Ovary (tissue), 9 donors: ENCODE measurements around the gene DOLPP1. TPM values are rescaled to one million over a fixed set of nuclear protein-coding genes. Genes with fewer than 3 reads are reported as not detected.
A peak's percentile ranks its signal among the peaks of the same experiment; 100 is the strongest.

Experiments
- DNase-seq, 5 donors: peaks; one replicate each; pipeline ENCODE4 v3.0.0-alpha.2; 2019 to 2020
- H3K27ac ChIP-seq, 2 donors: fragments of 200-600 bp; one replicate each; pipeline versions ENCODE4 v1.5.1 to v1.8.0; 2019 to 2022
- H3K27me3 ChIP-seq: fragments of 200-600 bp; one replicate; pipeline ENCODE4 v1.8.0; 2022
- H3K36me3 ChIP-seq: fragments of 200-600 bp; sonication (generic); one replicate; pipeline ENCODE4 v1.5.1; 2019
- H3K4me1 ChIP-seq: one replicate; pipeline ENCODE4 v1.8.1; 2013; ENCODE audit warnings: mild to moderate bottlenecking, moderate library complexity; ENCODE audit not compliant: insufficient read depth
- H3K4me3 ChIP-seq: fragments of 200-600 bp; sonication (generic); one replicate; pipeline ENCODE4 v1.5.1; 2017
- H3K9me3 ChIP-seq, 2 donors: fragments of 200-600 bp in 1 of 2; sonication (generic) in 1 of 2; one replicate each; pipeline versions ENCODE4 v1.5.1 to v1.8.1; 2013 to 2019; ENCODE audit warnings: mild to moderate bottlenecking in 1 of 2, moderate library complexity in 1 of 2
- EP300 ChIP-seq: sonication (generic); formaldehyde crosslinking; IDR thresholded peaks from one replicate; pipeline ENCODE4 v1.6.1; 2017; ENCODE audit warnings: antibody characterized with exemption
- POLR2A ChIP-seq: fragments of 450-650 bp; IDR thresholded peaks from one replicate; pipeline ENCODE4 v1.6.1; 2017; ENCODE audit warnings: antibody characterized with exemption, mild to moderate bottlenecking, moderate library complexity
- WGBS, 3 donors: extraction: QIAGEN DNeasy Blood & Tissue Kit in 1 of 3; methylation state at CpG; one replicate each; pipeline versions ENCODE4 v1.1.5 to v1.1.7; 2013 to 2017; 5-methylcytosine and 5-hydroxymethylcytosine counted together
- intact Hi-C, 4 donors: fragments of 100-400 bp; cut with DNase I; formaldehyde crosslinking; loops; one replicate each; pipeline versions ENCODE4 v1.11.0 to v1.15.1; 2022 to 2023
- polyA plus RNA-seq, 2 donors: library from polyadenylated mRNA; stranded (reverse); fragments of 200-250 nt in 1 of 2; fragments of 350-450 nt in 1 of 2; fragmentation: Illumina TruSeq in 1 of 2; extraction: RNeasy Lipid Tissue Mini Kit (QIAGEN cat#74804) in 1 of 2; gene quantifications; one replicate each; pipeline ENCODE4 v1.2.3, GENCODE V29; 2013 to 2014
- total RNA-seq, 7 donors: library from RNA; depleted of rRNA in 2 of 7; stranded (reverse); fragments of >200 nt in 2 of 7; fragmentation: NEBNext Ultra II Directional in 3 of 7; extraction: Animal tissue kit (Norgen Biotek cat#: 25700) in 3 of 7; gene quantifications; one replicate each; pipeline versions ENCODE4 v1.1.0 to v1.2.4, GENCODE V29; 2016 to 2023
- TF ChIP-seq, protein P1 (sequence below), 3 donors: fragments of 450-650 bp in 2 of 3; fragments of 200-600 bp in 1 of 3; IDR thresholded peaks; one replicate each; pipeline versions ENCODE4 v1.5.1 to v1.8.0; 2016 to 2022; ENCODE audit warnings: antibody characterized with exemption in 3 of 3, mild to moderate bottlenecking in 1 of 3
- donor health status: DM: no; HTN: no; CAD: no; lungs with moderate emphysema.
- donor health status: DM: no; HTN: no; CAD: no.
- donor health status: Bipolar disorder and iron deficiency.
- donor health status: DM: yes; HTN: yes; CAD: no.
- donor health status: DM: no; HTN: no; CAD: no.
- donor health status: DM: yes; HTN: yes; CAD: no.

Gene DOLPP1
- total and polyA plus RNA-seq, 9 donors = 3.3 to 16.2 (median 8.6) TPM

DNA sequence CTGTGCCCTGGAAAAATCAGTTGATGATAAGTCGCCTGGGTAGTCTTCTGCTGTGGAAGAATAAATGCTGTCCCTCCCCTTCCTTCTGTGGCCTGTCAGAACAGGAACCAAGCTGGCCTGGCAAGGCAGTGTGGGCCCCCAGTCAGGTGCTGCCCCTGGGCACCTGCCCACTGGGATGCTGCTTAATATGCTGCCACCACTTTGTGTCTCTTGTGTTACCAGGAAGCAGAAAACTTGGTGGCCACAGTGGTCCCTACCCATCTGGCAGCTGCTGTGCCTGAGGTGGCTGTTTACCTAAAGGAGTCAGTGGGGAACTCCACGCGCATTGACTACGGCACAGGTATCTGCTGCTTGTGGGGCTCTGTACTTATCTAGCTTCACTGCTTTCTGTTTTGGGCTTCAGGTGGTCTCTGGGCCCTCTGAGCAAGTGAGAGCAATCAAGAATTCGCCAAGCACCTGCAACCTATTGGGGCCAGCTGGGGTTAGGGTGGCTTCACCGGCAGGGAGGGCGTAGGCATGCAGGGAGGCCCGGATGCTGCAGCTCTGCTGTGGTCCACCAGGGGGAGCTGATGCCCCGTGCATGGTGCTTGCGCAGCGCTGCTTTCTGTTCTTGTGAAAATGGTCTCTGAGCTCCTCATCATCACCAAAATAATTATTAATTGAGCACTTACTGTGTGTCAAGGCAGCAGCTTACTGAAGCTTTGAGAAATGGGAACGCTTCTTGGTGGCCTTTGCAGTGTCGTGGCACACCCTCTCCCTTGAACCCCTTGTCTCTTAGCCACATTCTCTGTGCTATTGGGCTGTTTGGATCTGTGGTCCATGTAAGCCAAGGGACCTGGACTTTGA is 50.6 kb downstream of the DOLPP1 start:
- no peaks in the 10 kb centered on the region for H3K4me1 ChIP-seq
- H3K27me3 ChIP-seq = no peaks in the 10 kb centered on the region
- WGBS, 3 donors = 44 to 47% (median 45%) methylated on average over 13 of the region's 13 CpGs
- TF ChIP-seq, protein P1, sequence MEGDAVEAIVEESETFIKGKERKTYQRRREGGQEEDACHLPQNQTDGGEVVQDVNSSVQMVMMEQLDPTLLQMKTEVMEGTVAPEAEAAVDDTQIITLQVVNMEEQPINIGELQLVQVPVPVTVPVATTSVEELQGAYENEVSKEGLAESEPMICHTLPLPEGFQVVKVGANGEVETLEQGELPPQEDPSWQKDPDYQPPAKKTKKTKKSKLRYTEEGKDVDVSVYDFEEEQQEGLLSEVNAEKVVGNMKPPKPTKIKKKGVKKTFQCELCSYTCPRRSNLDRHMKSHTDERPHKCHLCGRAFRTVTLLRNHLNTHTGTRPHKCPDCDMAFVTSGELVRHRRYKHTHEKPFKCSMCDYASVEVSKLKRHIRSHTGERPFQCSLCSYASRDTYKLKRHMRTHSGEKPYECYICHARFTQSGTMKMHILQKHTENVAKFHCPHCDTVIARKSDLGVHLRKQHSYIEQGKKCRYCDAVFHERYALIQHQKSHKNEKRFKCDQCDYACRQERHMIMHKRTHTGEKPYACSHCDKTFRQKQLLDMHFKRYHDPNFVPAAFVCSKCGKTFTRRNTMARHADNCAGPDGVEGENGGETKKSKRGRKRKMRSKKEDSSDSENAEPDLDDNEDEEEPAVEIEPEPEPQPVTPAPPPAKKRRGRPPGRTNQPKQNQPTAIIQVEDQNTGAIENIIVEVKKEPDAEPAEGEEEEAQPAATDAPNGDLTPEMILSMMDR (IDR thresholded peaks at IDR 0.05) = peak; percentile 81 to 96 (median 96)
- no peak for TF ChIP-seq EP300
- peak; percentile 68 to 85 (median 81) for DNase-seq
- intact Hi-C loops = loop anchor here in 3 of 4 donors (5.0 to 10.0 kb wide), 3 partner anchors 643 to 656 kb away; no protein-coding TSS in a partner anchor
- no peak overlapping the region for H3K27ac ChIP-seq
- H3K4me3 ChIP-seq = no peak overlapping the region
- H3K36me3 ChIP-seq = no peaks in the 10 kb centered on the region
- no peaks in the 10 kb centered on the region for H3K9me3 ChIP-seq

- 78 to 88% (median 87%) methylated on average over 4 of the region's 4 CpGs for WGBS, 3 donors
- intact Hi-C loops = loop anchor here in 3 of 4 donors (5.0 to 10.0 kb wide), 3 partner anchors 642 to 654 kb away; no protein-coding TSS in a partner anchor
- Histone ChIP-seq H3K36me3 (no peaks in the 10 kb centered on the region), H3K27ac (no peak overlapping the region), H3K27me3 (no peaks in the 10 kb centered on the region), H3K4me3 (no peak overlapping the region), H3K9me3 (no peaks in the 10 kb centered on the region), H3K4me1 (no peaks in the 10 kb centered on the region)
- TF ChIP-seq EP300 (no peak), POLR2A (no peak)
- TF ChIP-seq, protein P1 (IDR thresholded peaks at IDR 0.05) = no peak
- DNase-seq = peak in 1 of 5 donors; percentile 18
These were observed 52.2 kb downstream of the DOLPP1 start for GRCh38 chr9:129133082-129133481.

DNA sequence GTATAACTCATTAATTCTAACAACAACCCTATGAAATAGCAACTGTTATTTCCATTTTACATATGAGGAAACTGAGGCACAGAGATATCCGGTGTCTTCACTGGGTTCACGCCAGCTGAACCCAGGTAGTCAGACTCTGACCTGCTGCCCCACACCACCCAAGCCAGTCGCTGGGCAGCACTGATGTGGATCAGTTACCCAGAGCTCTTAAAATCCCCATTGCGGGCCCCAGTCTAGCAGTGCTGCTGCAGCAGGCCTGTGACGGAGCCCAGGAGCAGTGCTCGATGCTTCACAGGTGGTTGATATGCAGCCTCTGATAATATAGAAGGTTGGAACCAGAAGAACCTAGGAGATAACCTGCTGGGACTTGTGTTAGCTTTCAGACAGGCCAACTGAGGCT is 54.6 kb downstream of the DOLPP1 start:
- H3K9me3 ChIP-seq = no peaks in the 10 kb centered on the region
- no peaks in the 10 kb centered on the region for H3K36me3 ChIP-seq
- H3K4me1 ChIP-seq = peaks cover 11% of the 10 kb centered on the region
- no peaks in the 10 kb centered on the region for H3K27me3 ChIP-seq
- H3K27ac ChIP-seq = no peak overlapping the region
- DNase-seq = no peak
- H3K4me3 ChIP-seq = no peak overlapping the region
- TF ChIP-seq, protein P1 (IDR thresholded peaks at IDR 0.05) = no peak
- no peak for TF ChIP-seq EP300
- TF ChIP-seq POLR2A = no peak
- WGBS, 3 donors = 82 to 91% (median 82%) methylated on average over 6 of the region's 6 CpGs
- intact Hi-C loops = loop anchor here in 2 of 4 donors (5.0 to 10.0 kb wide), 2 partner anchors 492 to 639 kb away; partner anchors contain the start of gene NTMT1 (in 1 of the 2)

GRCh38 chr9:129136446-129137035 is 55.6 kb downstream of the DOLPP1 start:
- peak in 1 of 5 donors; percentile 25 for DNase-seq
- H3K36me3 ChIP-seq = no peaks in the 10 kb centered on the region
- H3K9me3 ChIP-seq = no peaks in the 10 kb centered on the region
- H3K4me1 ChIP-seq = peaks cover 20% of the 10 kb centered on the region
- intact Hi-C loops = loop anchor here in 2 of 4 donors (5.0 to 10.0 kb wide), 2 partner anchors 491 to 638 kb away; partner anchors contain the start of gene NTMT1 (in 1 of the 2)
- H3K27me3 ChIP-seq = no peaks in the 10 kb centered on the region
- WGBS, 3 donors = 73 to 80% (median 76%) methylated on average over 16 of the region's 16 CpGs
- H3K4me3 ChIP-seq = no peak overlapping the region
- H3K27ac ChIP-seq = no peak overlapping the region
- TF ChIP-seq, protein P1 (IDR thresholded peaks at IDR 0.05) = no peak
- TF ChIP-seq POLR2A = no peak
- no peak for TF ChIP-seq EP300
